Ovary (tissue), 9 donors: ENCODE results near the gene SLC22A3. TPM values are rescaled to one million over a fixed set of nuclear protein-coding genes. Genes with fewer than 3 reads are reported as not detected.
A peak's percentile ranks its signal among the peaks of the same experiment; 100 is the strongest.

Experiments
- DNase-seq, 5 donors: peaks; one replicate each; pipeline ENCODE4 v3.0.0-alpha.2; 2019 to 2020
- H3K27ac ChIP-seq, 2 donors: fragments of 200-600 bp; one replicate each; pipeline versions ENCODE4 v1.5.1 to v1.8.0; 2019 to 2022
- H3K27me3 ChIP-seq: fragments of 200-600 bp; one replicate; pipeline ENCODE4 v1.8.0; 2022
- H3K36me3 ChIP-seq: fragments of 200-600 bp; sonication (generic); one replicate; pipeline ENCODE4 v1.5.1; 2019
- H3K4me1 ChIP-seq: one replicate; pipeline ENCODE4 v1.8.1; 2013; ENCODE audit warnings: mild to moderate bottlenecking, moderate library complexity; ENCODE audit not compliant: insufficient read depth
- H3K4me3 ChIP-seq: fragments of 200-600 bp; sonication (generic); one replicate; pipeline ENCODE4 v1.5.1; 2017
- H3K9me3 ChIP-seq, 2 donors: fragments of 200-600 bp in 1 of 2; sonication (generic) in 1 of 2; one replicate each; pipeline versions ENCODE4 v1.5.1 to v1.8.1; 2013 to 2019; ENCODE audit warnings: mild to moderate bottlenecking in 1 of 2, moderate library complexity in 1 of 2
- EP300 ChIP-seq: sonication (generic); formaldehyde crosslinking; IDR thresholded peaks from one replicate; pipeline ENCODE4 v1.6.1; 2017; ENCODE audit warnings: antibody characterized with exemption
- POLR2A ChIP-seq: fragments of 450-650 bp; IDR thresholded peaks from one replicate; pipeline ENCODE4 v1.6.1; 2017; ENCODE audit warnings: antibody characterized with exemption, mild to moderate bottlenecking, moderate library complexity
- WGBS, 3 donors: extraction: QIAGEN DNeasy Blood & Tissue Kit in 1 of 3; methylation state at CpG; one replicate each; pipeline versions ENCODE4 v1.1.5 to v1.1.7; 2013 to 2017; 5-methylcytosine and 5-hydroxymethylcytosine counted together
- intact Hi-C, 4 donors: fragments of 100-400 bp; cut with DNase I; formaldehyde crosslinking; loops; one replicate each; pipeline versions ENCODE4 v1.11.0 to v1.15.1; 2022 to 2023
- polyA plus RNA-seq, 2 donors: library from polyadenylated mRNA; stranded (reverse); fragments of 200-250 nt in 1 of 2; fragments of 350-450 nt in 1 of 2; fragmentation: Illumina TruSeq in 1 of 2; extraction: RNeasy Lipid Tissue Mini Kit (QIAGEN cat#74804) in 1 of 2; gene quantifications; one replicate each; pipeline ENCODE4 v1.2.3, GENCODE V29; 2013 to 2014
- total RNA-seq, 7 donors: library from RNA; depleted of rRNA in 2 of 7; stranded (reverse); fragments of >200 nt in 2 of 7; fragmentation: NEBNext Ultra II Directional in 3 of 7; extraction: Animal tissue kit (Norgen Biotek cat#: 25700) in 3 of 7; gene quantifications; one replicate each; pipeline versions ENCODE4 v1.1.0 to v1.2.4, GENCODE V29; 2016 to 2023
- TF ChIP-seq, protein P1 (sequence below), 3 donors: fragments of 450-650 bp in 2 of 3; fragments of 200-600 bp in 1 of 3; IDR thresholded peaks; one replicate each; pipeline versions ENCODE4 v1.5.1 to v1.8.0; 2016 to 2022; ENCODE audit warnings: antibody characterized with exemption in 3 of 3, mild to moderate bottlenecking in 1 of 3
- donor health status: DM: no; HTN: no; CAD: no; lungs with moderate emphysema.
- donor health status: DM: no; HTN: no; CAD: no.
- donor health status: Bipolar disorder and iron deficiency.
- donor health status: DM: yes; HTN: yes; CAD: no.
- donor health status: DM: no; HTN: no; CAD: no.
- donor health status: DM: yes; HTN: yes; CAD: no.

The SLC22A3 gene
- total and polyA plus RNA-seq, 9 donors: 13.5 to 42.5 (median 30.5) TPM

DNA sequence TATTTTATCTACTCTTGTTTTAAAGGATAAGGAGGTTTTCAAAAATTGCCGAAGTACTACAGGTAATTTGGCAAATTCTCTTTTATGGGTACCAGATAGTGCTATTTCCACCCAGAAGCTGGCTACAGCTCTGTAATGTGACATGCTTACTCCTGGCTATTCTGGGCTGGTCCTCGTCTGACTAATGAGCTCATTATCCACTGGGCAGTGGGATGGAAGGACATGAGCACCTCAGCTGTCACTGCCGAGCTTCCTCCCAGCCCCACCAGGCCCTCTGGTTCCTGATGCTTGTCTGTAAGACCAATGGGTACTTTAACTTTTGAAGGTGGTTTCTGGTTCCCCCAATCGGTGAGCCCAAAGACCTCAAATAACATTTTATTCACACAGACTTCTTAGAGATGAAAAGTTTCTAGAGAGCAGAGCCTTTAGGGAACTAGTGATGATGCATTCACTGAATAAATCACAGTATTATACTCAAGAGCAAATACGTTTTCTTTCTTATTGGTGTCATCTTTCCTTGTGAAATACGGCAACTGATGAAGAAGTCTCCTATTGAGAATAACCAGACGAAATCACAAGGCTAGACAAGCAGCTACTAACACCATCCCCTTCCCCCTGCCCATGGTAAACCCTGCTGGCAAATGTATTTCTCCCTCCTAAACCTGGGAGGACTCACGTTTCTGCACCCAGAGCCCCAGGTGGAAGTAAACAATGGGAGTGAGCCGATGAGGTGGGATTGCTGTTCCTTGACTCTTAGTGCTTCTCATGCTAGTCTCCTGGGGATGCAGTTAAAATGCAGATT is 80.8 kb downstream of the SLC22A3 start:
- Histone ChIP-seq H3K27ac (peak overlapping the region; percentile 9 to 85), H3K36me3 (no peaks in the 10 kb centered on the region), H3K4me1 (peaks cover 27% of the 10 kb centered on the region), H3K27me3 (no peaks in the 10 kb centered on the region), H3K4me3 (no peak overlapping the region), H3K9me3 (no peaks in the 10 kb centered on the region)
- intact Hi-C loops: no loop called here
- 47 to 62% (median 57%) methylated on average over 9 of the region's 9 CpGs for WGBS, 3 donors
- TF ChIP-seq, protein P1, sequence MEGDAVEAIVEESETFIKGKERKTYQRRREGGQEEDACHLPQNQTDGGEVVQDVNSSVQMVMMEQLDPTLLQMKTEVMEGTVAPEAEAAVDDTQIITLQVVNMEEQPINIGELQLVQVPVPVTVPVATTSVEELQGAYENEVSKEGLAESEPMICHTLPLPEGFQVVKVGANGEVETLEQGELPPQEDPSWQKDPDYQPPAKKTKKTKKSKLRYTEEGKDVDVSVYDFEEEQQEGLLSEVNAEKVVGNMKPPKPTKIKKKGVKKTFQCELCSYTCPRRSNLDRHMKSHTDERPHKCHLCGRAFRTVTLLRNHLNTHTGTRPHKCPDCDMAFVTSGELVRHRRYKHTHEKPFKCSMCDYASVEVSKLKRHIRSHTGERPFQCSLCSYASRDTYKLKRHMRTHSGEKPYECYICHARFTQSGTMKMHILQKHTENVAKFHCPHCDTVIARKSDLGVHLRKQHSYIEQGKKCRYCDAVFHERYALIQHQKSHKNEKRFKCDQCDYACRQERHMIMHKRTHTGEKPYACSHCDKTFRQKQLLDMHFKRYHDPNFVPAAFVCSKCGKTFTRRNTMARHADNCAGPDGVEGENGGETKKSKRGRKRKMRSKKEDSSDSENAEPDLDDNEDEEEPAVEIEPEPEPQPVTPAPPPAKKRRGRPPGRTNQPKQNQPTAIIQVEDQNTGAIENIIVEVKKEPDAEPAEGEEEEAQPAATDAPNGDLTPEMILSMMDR (IDR thresholded peaks at IDR 0.05): no peak
- TF ChIP-seq EP300: no peak
- no peak for TF ChIP-seq POLR2A
- DNase-seq: no peak

DNA sequence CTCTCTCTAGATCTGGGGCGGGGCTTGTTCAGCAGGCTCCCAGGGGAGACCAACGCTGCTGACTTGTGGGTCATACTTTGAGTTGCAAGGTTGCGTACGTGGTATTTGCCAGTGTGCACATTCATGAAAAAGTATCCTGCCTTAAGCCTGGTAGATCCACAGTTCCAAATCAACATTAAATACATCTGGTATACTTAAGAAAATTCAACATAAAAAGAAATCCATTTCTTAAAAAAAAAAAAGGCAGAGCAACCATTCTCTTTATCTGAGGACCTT is 81.4 kb downstream of the SLC22A3 start:
- no peaks in the 10 kb centered on the region for H3K27me3 ChIP-seq
- H3K36me3 ChIP-seq: no peaks in the 10 kb centered on the region
- H3K4me1 ChIP-seq: peaks cover 27% of the 10 kb centered on the region
- 56 to 74% (median 67%) methylated on average over 4 of the region's 4 CpGs for WGBS, 3 donors
- no peak for DNase-seq
- no peaks in the 10 kb centered on the region for H3K9me3 ChIP-seq
- peak overlapping the region; percentile 9 to 85 for H3K27ac ChIP-seq
- intact Hi-C loops: no loop called here
- TF ChIP-seq POLR2A: no peak
- TF ChIP-seq EP300: no peak
- TF ChIP-seq, protein P1 (IDR thresholded peaks at IDR 0.05): no peak
- H3K4me3 ChIP-seq: no peak overlapping the region

DNA sequence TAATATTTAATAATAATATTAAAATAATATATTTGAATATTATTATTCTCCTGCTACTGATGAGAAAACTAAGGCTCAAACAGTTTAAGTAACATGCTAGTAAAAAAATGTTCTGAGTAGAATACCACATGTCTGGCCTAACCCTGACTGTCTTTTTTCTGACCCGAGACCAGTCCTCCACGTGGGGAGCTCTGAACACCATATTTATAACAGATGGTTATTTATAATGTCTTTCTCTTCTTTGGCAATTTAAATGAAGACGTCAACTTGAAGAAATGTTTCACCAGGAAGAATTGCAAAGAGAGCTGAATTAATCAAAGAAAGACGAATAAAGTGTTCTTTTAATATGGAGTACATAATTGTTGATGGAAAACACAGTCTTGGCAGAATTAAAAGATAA is 82.0 kb downstream of the SLC22A3 start:
- WGBS, 3 donors: 5 to 8% (median 6%) methylated on average over 4 of the region's 4 CpGs
- Histone ChIP-seq H3K4me1 (peaks cover 27% of the 10 kb centered on the region), H3K27me3 (no peaks in the 10 kb centered on the region), H3K9me3 (no peaks in the 10 kb centered on the region), H3K36me3 (no peaks in the 10 kb centered on the region), H3K27ac (peak overlapping the region in 1 of 2 donors; percentile 85), H3K4me3 (no peak overlapping the region)
- no peak for DNase-seq
- intact Hi-C loops: loop anchor here in 2 of 4 donors (5.0 to 10.0 kb wide), 2 partner anchors 75 to 83 kb away; partner anchors contain the start of gene SLC22A3 (in 1 of the 2)
- TF ChIP-seq, protein P1 (IDR thresholded peaks at IDR 0.05): no peak
- TF ChIP-seq EP300: no peak
- TF ChIP-seq POLR2A: no peak

GRCh38 chr6:160430751-160431150 is 82.6 kb downstream of the SLC22A3 start:
- Histone ChIP-seq H3K27me3 (no peaks in the 10 kb centered on the region), H3K4me1 (peaks cover 27% of the 10 kb centered on the region), H3K9me3 (no peaks in the 10 kb centered on the region), H3K27ac (peak overlapping the region in 1 of 2 donors; percentile 85), H3K36me3 (no peaks in the 10 kb centered on the region), H3K4me3 (no peak overlapping the region)
- intact Hi-C loops: loop anchor here in 2 of 4 donors (5.0 to 10.0 kb wide), 2 partner anchors 76 to 83 kb away; partner anchors contain the start of gene SLC22A3 (in 1 of the 2)
- 3 to 14% (median 8%) methylated on average over 5 of the region's 5 CpGs for WGBS, 3 donors
- peak; percentile 58 to 78 (median 65) for DNase-seq
- TF ChIP-seq POLR2A (no peak), EP300 (no peak)
- TF ChIP-seq, protein P1 (IDR thresholded peaks at IDR 0.05): no peak
